K562 (cell line): Measurements from ENCODE around the gene NUP188. TPM values are rescaled to one million over a fixed set of nuclear protein-coding genes. Genes with fewer than 3 reads are reported as not detected.

ENCODE experiments used
- ATF1 ChIP-seq, 2 experiments: fragments of 450-650 bp in 1 of 2; IDR thresholded peaks; 2 replicates each; pipeline ENCODE4 v1.6.1; 2016; ENCODE audit warnings: missing compliant biosample characterization in 1 of 2, missing genetic modification characterization in 1 of 2
- FOS ChIP-seq: IDR thresholded peaks from 3 replicates; pipeline ENCODE4 v1.6.1; 2011; ENCODE audit not compliant: insufficient read length; ENCODE audit errors: extremely low read depth
- FUS ChIP-seq: fragments of 200-400 bp; formaldehyde crosslinking; optimal IDR thresholded peaks from 2 replicates; pipeline ENCODE3; 2017; ENCODE audit warnings: low read depth, low read length
- NUFIP1 ChIP-seq: fragments of 450-650 bp; IDR thresholded peaks from 2 replicates; pipeline ENCODE4 v1.6.1; 2018; ENCODE audit not compliant: partially characterized antibody
- PHB2 ChIP-seq: fragments of 450-650 bp; IDR thresholded peaks from 2 replicates; pipeline ENCODE4 v1.6.1; 2017; ENCODE audit warnings: low read depth
- PHF8 ChIP-seq: fragments of 200-600 bp; sonication (generic); IDR thresholded peaks from 2 replicates; pipeline ENCODE4 v1.6.1; 2012; ENCODE audit warnings: mixed run types, mild to moderate bottlenecking, inconsistent platforms, low read length, moderate library complexity, borderline replicate concordance
- PRMT5 ChIP-seq: sonication (generic); formaldehyde crosslinking; IDR thresholded peaks from 2 replicates; pipeline ENCODE4 v1.5.0; 2020; ENCODE audit warnings: missing genetic modification reagents
- TAF9B ChIP-seq: fragments of 450-650 bp; IDR thresholded peaks from 2 replicates; pipeline ENCODE4 v1.6.1; 2018; ENCODE audit warnings: mild to moderate bottlenecking; ENCODE audit not compliant: partially characterized antibody
- ZKSCAN1 ChIP-seq: fragments of 150-350 bp; IDR thresholded peaks from 2 replicates; pipeline ENCODE4 v1.6.1; 2016; ENCODE audit warnings: low read depth, low read length
- ZNF133 ChIP-seq: fragments of 250-450 bp; sonication (Bioruptor Pico); IDR thresholded peaks from 2 replicates; pipeline ENCODE4 v1.4.0; 2020; ENCODE audit warnings: mild to moderate bottlenecking
- ZNF184 ChIP-seq: sonication (generic); formaldehyde crosslinking; IDR thresholded peaks from 2 replicates; pipeline ENCODE4 v1.5.0; 2020; ENCODE audit warnings: missing genetic modification reagents
- polyA plus RNA-seq, 8 experiments: library from polyadenylated mRNA; depleted of rRNA in 4 of 8; stranded (reverse) in 5 of 8; unstranded in 3 of 8; fragments of >200 nt; fragmentation: Nextera tagmentation in 2 of 8; fragmentation: Illumina TruSeq in 1 of 8; extraction: Ambion mirVana in 2 of 8; extraction: Trizol in 1 of 8; gene quantifications; 2 replicates each; pipeline versions ENCODE4 v1.2.1 to v1.2.3, GENCODE V29; 2011 to 2014; ENCODE audit warnings: inconsistent platforms in 1 of 8, missing spikeins in 1 of 8
- total RNA-seq, 7 experiments: library from RNA; depleted of rRNA in 6 of 7; stranded (reverse); fragments of >200 nt in 6 of 7; fragmentation: Illumina TruSeq in 2 of 7; extraction: Trizol in 2 of 7; gene quantifications; 2 replicates each; pipeline versions ENCODE4 v1.2.1 to v1.2.3, GENCODE V29; 2011 to 2021; ENCODE audit warnings: low replicate concordance in 1 of 7
- TF ChIP-seq, protein P1 (sequence below): sonication (generic); formaldehyde crosslinking; IDR thresholded peaks from 2 replicates; pipeline ENCODE4 v1.8.0; 2023; ENCODE audit warnings: mild to moderate bottlenecking, missing genetic modification reagents
- TF ChIP-seq, protein P2 (sequence below): fragments of 250-450 bp; sonication (Bioruptor Pico); IDR thresholded peaks from 2 replicates; pipeline ENCODE4 v1.8.0; 2022; ENCODE audit warnings: inconsistent platforms
- TF ChIP-seq, protein P3 (sequence below), 2 experiments: fragments of 450-650 bp; conservative IDR thresholded peaks; 2 replicates each; pipeline ENCODE4 v1.6.1; 2017; ENCODE audit warnings: mild to moderate bottlenecking in 2 of 2, moderate library complexity in 2 of 2
- TF ChIP-seq, protein P4 (sequence below): fragments of 450-650 bp; formaldehyde crosslinking; IDR thresholded peaks from 2 replicates; pipeline ENCODE4 v1.4.0; 2020; ENCODE audit warnings: mild to moderate bottlenecking, moderate library complexity
- TF ChIP-seq, protein P5 (sequence below), 2 experiments: fragments of 250-450 bp in 1 of 2; fragments of 450-650 bp in 1 of 2; sonication (Bioruptor Pico) in 1 of 2; IDR thresholded peaks; 2 replicates each; pipeline versions ENCODE4 v1.6.1 to v1.8.0; 2016 to 2021; ENCODE audit warnings: mild to moderate bottlenecking in 2 of 2, moderate library complexity in 2 of 2, missing compliant biosample characterization in 1 of 2, missing genetic modification characterization in 1 of 2
- TF ChIP-seq, protein P6 (sequence below): sonication (generic); formaldehyde crosslinking; IDR thresholded peaks from 2 replicates; pipeline ENCODE4 v1.8.0; 2022; ENCODE audit warnings: mild to moderate bottlenecking, missing genetic modification reagents, borderline replicate concordance

Gene NUP188
- total and polyA plus RNA-seq, 9 of the 15 experiments (the other 6 are each of a cell fraction or from before 2014, with no cell fraction given) = 11.7 to 135 (median 70.6) TPM

DNA sequence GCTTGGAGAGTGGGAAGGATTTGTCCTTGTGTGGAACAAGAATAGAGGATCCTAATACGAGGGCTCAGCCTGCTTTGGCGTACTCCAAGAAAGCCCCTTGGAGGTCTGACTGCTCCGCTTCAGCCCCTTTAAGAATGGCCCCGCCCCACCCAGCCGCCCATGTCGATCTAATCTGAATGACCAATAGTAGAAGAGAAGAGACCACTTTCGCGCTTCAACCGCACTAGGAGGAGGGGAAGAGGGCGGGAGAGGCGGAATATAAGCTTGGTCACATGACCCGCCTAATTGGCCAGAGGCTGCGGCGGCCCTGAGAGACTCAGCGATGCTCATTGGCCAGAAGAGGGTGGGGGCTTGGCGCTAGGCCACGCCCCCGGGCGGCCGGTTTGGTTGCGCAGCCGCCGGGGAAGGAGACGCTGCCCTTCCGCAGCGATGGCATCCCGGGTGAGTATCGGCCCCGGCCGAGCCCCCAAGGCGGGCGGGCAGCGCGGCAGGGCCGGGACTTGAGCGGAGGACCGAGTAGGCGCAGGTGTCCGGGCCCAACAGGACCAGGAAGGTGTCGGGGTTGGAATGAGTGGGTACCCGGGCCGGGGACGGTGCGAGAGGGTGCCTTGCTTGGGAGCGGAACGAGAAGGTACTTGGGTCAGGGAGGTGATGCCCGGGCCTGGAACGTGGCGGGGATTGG, 88.9 kb downstream of the NUP188 start, which contains the start of gene MIGA2 (continued):
- TF ChIP-seq PHF8 (peak; percentile 78; the same call in 1 of the 2 replicates), NUFIP1 (no peak), ZNF133 (CRISPR knock-in tag) (no peak), ZKSCAN1 (0 out of 2 replicates have a peak, but pooled peaks have one; percentile 19), TAF9B (no peak), FOS (peak; percentile 59), ZNF184 (no peak), PRMT5 (CRISPR knock-in tag) (no peak), PHB2 (no peak), FUS (no peak), ATF1 (CRISPR knock-in tag; IDR thresholded peaks at IDR 0.05) (no peak), ATF1 (tag; IDR thresholded peaks at IDR 0.05) (peak; percentile 76)
- TF ChIP-seq, protein P1, sequence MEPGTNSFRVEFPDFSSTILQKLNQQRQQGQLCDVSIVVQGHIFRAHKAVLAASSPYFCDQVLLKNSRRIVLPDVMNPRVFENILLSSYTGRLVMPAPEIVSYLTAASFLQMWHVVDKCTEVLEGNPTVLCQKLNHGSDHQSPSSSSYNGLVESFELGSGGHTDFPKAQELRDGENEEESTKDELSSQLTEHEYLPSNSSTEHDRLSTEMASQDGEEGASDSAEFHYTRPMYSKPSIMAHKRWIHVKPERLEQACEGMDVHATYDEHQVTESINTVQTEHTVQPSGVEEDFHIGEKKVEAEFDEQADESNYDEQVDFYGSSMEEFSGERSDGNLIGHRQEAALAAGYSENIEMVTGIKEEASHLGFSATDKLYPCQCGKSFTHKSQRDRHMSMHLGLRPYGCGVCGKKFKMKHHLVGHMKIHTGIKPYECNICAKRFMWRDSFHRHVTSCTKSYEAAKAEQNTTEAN (CRISPR knock-in tag) = no peak
- TF ChIP-seq, protein P2, sequence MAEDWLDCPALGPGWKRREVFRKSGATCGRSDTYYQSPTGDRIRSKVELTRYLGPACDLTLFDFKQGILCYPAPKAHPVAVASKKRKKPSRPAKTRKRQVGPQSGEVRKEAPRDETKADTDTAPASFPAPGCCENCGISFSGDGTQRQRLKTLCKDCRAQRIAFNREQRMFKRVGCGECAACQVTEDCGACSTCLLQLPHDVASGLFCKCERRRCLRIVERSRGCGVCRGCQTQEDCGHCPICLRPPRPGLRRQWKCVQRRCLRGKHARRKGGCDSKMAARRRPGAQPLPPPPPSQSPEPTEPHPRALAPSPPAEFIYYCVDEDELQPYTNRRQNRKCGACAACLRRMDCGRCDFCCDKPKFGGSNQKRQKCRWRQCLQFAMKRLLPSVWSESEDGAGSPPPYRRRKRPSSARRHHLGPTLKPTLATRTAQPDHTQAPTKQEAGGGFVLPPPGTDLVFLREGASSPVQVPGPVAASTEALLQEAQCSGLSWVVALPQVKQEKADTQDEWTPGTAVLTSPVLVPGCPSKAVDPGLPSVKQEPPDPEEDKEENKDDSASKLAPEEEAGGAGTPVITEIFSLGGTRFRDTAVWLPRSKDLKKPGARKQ = no peak
- TF ChIP-seq, protein P3, sequence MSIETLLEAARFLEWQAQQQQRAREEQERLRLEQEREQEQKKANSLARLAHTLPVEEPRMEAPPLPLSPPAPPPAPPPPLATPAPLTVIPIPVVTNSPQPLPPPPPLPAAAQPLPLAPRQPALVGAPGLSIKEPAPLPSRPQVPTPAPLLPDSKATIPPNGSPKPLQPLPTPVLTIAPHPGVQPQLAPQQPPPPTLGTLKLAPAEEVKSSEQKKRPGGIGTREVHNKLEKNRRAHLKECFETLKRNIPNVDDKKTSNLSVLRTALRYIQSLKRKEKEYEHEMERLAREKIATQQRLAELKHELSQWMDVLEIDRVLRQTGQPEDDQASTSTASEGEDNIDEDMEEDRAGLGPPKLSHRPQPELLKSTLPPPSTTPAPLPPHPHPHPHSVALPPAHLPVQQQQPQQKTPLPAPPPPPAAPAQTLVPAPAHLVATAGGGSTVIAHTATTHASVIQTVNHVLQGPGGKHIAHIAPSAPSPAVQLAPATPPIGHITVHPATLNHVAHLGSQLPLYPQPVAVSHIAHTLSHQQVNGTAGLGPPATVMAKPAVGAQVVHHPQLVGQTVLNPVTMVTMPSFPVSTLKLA (conservative IDR thresholded peaks at IDR 0.05) = peak in 1 of 2 experiments; percentile 59; a peak in 2 of 4 replicates
- TF ChIP-seq, protein P4, sequence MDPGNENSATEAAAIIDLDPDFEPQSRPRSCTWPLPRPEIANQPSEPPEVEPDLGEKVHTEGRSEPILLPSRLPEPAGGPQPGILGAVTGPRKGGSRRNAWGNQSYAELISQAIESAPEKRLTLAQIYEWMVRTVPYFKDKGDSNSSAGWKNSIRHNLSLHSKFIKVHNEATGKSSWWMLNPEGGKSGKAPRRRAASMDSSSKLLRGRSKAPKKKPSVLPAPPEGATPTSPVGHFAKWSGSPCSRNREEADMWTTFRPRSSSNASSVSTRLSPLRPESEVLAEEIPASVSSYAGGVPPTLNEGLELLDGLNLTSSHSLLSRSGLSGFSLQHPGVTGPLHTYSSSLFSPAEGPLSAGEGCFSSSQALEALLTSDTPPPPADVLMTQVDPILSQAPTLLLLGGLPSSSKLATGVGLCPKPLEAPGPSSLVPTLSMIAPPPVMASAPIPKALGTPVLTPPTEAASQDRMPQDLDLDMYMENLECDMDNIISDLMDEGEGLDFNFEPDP = no peak
- TF ChIP-seq, protein P5, sequence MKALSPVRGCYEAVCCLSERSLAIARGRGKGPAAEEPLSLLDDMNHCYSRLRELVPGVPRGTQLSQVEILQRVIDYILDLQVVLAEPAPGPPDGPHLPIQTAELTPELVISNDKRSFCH (CRISPR knock-in tag; IDR thresholded peaks at IDR 0.05) = no peak
- TF ChIP-seq, protein P5 (tag; IDR thresholded peaks at IDR 0.05) = no peak
- TF ChIP-seq, protein P6, sequence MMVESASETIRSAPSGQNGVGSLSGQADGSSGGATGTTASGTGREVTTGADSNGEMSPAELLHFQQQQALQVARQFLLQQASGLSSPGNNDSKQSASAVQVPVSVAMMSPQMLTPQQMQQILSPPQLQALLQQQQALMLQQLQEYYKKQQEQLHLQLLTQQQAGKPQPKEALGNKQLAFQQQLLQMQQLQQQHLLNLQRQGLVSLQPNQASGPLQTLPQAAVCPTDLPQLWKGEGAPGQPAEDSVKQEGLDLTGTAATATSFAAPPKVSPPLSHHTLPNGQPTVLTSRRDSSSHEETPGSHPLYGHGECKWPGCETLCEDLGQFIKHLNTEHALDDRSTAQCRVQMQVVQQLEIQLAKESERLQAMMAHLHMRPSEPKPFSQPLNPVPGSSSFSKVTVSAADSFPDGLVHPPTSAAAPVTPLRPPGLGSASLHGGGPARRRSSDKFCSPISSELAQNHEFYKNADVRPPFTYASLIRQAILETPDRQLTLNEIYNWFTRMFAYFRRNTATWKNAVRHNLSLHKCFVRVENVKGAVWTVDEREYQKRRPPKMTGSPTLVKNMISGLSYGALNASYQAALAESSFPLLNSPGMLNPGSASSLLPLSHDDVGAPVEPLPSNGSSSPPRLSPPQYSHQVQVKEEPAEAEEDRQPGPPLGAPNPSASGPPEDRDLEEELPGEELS (CRISPR knock-in tag) = no peak
